GM23338 (cell line): Measurements from ENCODE around the gene LRMDA.

ENCODE experiments used
- CREB1 ChIP-seq: fragments of 250-450 bp; sonication (Bioruptor Pico); IDR thresholded peaks from 2 replicates; pipeline ENCODE4 v1.5.0; 2020; ENCODE audit warnings: low read depth, mild to moderate bottlenecking, moderate library complexity
- EZH2phosphoT487 ChIP-seq: fragments of 200-600 bp; sonication (generic); IDR thresholded peaks from one replicate; pipeline ENCODE4 v1.8.1; 2018; ENCODE audit warnings: antibody characterized with exemption; ENCODE audit not compliant: unreplicated experiment
- POLR2AphosphoS5 ChIP-seq: IDR thresholded peaks from 2 replicates; pipeline ENCODE4 v1.6.1; 2016; ENCODE audit warnings: antibody characterized with exemption, low read depth
- TF ChIP-seq, protein P1 (sequence below), 2 experiments: fragments of 200-600 bp in 1 of 2; sonication (generic) in 1 of 2; conservative IDR thresholded peaks; 2 replicates each; pipeline versions ENCODE4 v1.5.1 to v1.6.1; 2016 to 2017; ENCODE audit warnings: antibody characterized with exemption in 2 of 2, low read depth in 2 of 2, mild to moderate bottlenecking in 2 of 2, moderate library complexity in 1 of 2

DNA sequence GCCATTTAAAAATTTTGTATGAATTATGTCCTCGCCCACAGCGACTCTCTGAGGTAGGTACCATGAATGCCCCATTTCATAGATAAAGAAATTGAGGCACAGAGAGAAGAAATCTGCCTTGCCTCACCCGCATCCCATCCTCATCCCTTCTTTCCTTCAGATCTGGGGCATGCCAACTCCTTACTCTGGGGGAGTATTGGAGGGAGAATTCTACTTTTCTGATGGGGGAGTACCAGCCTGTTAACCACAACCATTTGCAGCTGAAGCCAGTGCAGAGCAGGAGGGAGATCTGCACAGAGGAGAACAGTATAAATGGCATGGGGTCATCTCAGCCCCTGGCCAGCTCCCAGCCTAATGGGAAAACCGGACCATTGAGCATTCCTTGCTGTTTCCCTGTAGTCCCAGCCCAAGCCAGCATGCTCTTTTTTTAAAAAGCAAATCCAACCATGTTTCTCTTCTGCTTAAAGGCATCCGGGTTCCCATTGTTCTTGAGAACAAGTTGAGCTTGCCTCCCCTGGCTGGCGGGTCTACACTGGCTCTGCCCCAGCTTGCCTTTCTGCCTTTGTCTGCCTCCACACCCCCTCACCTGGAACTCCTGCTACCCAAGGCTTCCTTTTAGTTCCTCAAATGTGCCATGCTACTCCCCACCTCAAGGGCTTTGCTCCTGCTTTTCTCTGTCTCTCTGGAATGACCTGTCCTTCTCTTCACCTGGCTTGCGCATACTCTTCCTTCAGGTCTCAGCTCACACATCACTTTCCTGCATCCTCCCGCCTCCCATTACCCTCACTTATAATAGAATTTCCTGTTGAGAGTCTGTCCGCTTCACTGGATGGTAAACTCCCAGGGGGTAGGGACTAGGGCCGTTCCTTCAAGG, 21.1 kb upstream of the LRMDA start:
- TF ChIP-seq, protein P1, sequence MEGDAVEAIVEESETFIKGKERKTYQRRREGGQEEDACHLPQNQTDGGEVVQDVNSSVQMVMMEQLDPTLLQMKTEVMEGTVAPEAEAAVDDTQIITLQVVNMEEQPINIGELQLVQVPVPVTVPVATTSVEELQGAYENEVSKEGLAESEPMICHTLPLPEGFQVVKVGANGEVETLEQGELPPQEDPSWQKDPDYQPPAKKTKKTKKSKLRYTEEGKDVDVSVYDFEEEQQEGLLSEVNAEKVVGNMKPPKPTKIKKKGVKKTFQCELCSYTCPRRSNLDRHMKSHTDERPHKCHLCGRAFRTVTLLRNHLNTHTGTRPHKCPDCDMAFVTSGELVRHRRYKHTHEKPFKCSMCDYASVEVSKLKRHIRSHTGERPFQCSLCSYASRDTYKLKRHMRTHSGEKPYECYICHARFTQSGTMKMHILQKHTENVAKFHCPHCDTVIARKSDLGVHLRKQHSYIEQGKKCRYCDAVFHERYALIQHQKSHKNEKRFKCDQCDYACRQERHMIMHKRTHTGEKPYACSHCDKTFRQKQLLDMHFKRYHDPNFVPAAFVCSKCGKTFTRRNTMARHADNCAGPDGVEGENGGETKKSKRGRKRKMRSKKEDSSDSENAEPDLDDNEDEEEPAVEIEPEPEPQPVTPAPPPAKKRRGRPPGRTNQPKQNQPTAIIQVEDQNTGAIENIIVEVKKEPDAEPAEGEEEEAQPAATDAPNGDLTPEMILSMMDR (conservative IDR thresholded peaks at IDR 0.05; ENCODE audit: low read depth in 2 of 2), result 0 out of 4 replicates have a peak, but pooled peaks of 1 of the 2 experiments have one; percentile 9
- no peak for TF ChIP-seq POLR2AphosphoS5
- TF ChIP-seq CREB1 (CRISPR knock-in tag), result no peak
- TF ChIP-seq EZH2phosphoT487, result no peak
